ACC112 (cell line): Measurements from ENCODE around the gene PTPRCAP.
"Not testable (repeated sequence)": the region's sequence is repeated elsewhere in the genome, so short reads cannot be mapped to it uniquely, and the experiment has no call there.

Experiments
- H2AFZ ChIP-seq: fragments of 200-600 bp; sonication (generic); one replicate; pipeline ENCODE4 v1.6.0; 2017; ENCODE audit warnings: antibody characterized with exemption, low read length; ENCODE audit not compliant: unreplicated experiment
- H3K27ac ChIP-seq: fragments of 200-600 bp; sonication (generic); 2 replicates; pipeline ENCODE4 v1.5.1; 2014; ENCODE audit warnings: low read depth, mild to moderate bottlenecking, antibody characterized with exemption, low read length, moderate library complexity
- H3K27me3 ChIP-seq: fragments of 200-600 bp; sonication (generic); 2 replicates; pipeline ENCODE4 v1.6.1; 2014; ENCODE audit warnings: mild to moderate bottlenecking, antibody characterized with exemption, low read length, moderate library complexity, mixed read lengths; ENCODE audit not compliant: insufficient read depth
- H3K36me3 ChIP-seq: fragments of 200-600 bp; sonication (generic); 2 replicates; pipeline ENCODE4 v1.6.1; 2016; ENCODE audit warnings: mild to moderate bottlenecking, antibody characterized with exemption, low read length, moderate library complexity, mixed read lengths; ENCODE audit not compliant: insufficient read depth
- H3K4me1 ChIP-seq: fragments of 200-600 bp; sonication (generic); one replicate; pipeline ENCODE4 v1.6.1; 2016; ENCODE audit warnings: low read length, mixed read lengths; ENCODE audit not compliant: insufficient read depth, unreplicated experiment, control insufficient read depth
- H3K4me3 ChIP-seq: fragments of 200-600 bp; sonication (generic); 2 replicates; pipeline ENCODE4 v1.5.1; 2014; ENCODE audit warnings: mild to moderate bottlenecking, low read depth, low read length
- H3K79me2 ChIP-seq: fragments of 200-600 bp; sonication (generic); one replicate; pipeline ENCODE4 v1.6.0; 2016; ENCODE audit warnings: low read length; ENCODE audit not compliant: control insufficient read depth, unreplicated experiment, insufficient read depth

PTPRCAP gene

GRCh38 chr11:67437082-67437808 is at the start of gene PTPRCAP:
Gene PTPRCAP, minus strand, starts transcription at chr11:67437682. Its CDS starts 63 bp downstream, at chr11:67437619.
- H3K4me1 ChIP-seq, result peaks cover 1% of the 10 kb centered on the region
- no peak within 1 kb of the TSS for H3K27ac ChIP-seq
- no peaks in the 10 kb centered on the region for H3K36me3 ChIP-seq
- H3K27me3 ChIP-seq, result no peaks in the 10 kb centered on the region
- no peaks in the 10 kb centered on the region for H3K79me2 ChIP-seq
- no peak within 1 kb of the TSS for H2AFZ ChIP-seq
- no peak within 1 kb of the TSS for H3K4me3 ChIP-seq

- Histone ChIP-seq H2AFZ (no peak overlapping the region), H3K79me2 (peaks cover 14% of the 10 kb centered on the region), H3K4me3 (no peak overlapping the region), H3K27me3 (no peaks in the 10 kb centered on the region), H3K27ac (no peak overlapping the region), H3K4me1 (peaks cover 6% of the 10 kb centered on the region), H3K36me3 (no peaks in the 10 kb centered on the region)
Observed at GRCh38 chr11:67486481-67487195, 49.2 kb upstream of the PTPRCAP start.

GRCh38 chr11:67485873-67486361 is 48.4 kb upstream of the PTPRCAP start:
- H3K27me3 ChIP-seq, H3K4me1 ChIP-seq, H3K36me3 ChIP-seq, H2AFZ ChIP-seq, H3K27ac ChIP-seq, H3K4me3 ChIP-seq: not testable (repeated sequence)
- peaks cover 14% of the 10 kb centered on the region for H3K79me2 ChIP-seq

GRCh38 chr11:67484847-67485311 is 47.4 kb upstream of the PTPRCAP start:
- Histone ChIP-seq H3K4me3 (no peak overlapping the region), H3K27ac (no peak overlapping the region), H3K27me3 (no peaks in the 10 kb centered on the region), H3K79me2 (peaks cover 14% of the 10 kb centered on the region), H2AFZ (no peak overlapping the region), H3K4me1 (peaks cover 6% of the 10 kb centered on the region), H3K36me3 (no peaks in the 10 kb centered on the region)

GRCh38 chr11:67483831-67484665 is 46.6 kb upstream of the PTPRCAP start:
- Histone ChIP-seq H3K4me1 (peaks cover 6% of the 10 kb centered on the region), H3K4me3 (peak overlapping the region; percentile 81), H2AFZ (no peak overlapping the region), H3K36me3 (no peaks in the 10 kb centered on the region), H3K79me2 (peaks cover 14% of the 10 kb centered on the region), H3K27ac (no peak overlapping the region), H3K27me3 (no peaks in the 10 kb centered on the region)

- H3K79me2 ChIP-seq, result peaks cover 14% of the 10 kb centered on the region
- H3K27ac ChIP-seq, result peak within 1 kb of the TSS; percentile 73
Observed at GRCh38 chr11:67482827-67483798, 45.6 kb upstream of the PTPRCAP start, which contains the start of gene AIP. Gene AIP, plus strand, starts transcription at chr11:67483026. Its CDS starts 133 bp downstream, at chr11:67483159.

GRCh38 chr11:67482275-67482826 is 44.9 kb upstream of the PTPRCAP start:
- peak overlapping the region; percentile 81 for H3K4me3 ChIP-seq
- peak overlapping the region; percentile 88 for H2AFZ ChIP-seq
- H3K4me1 ChIP-seq, result peaks cover 6% of the 10 kb centered on the region
- no peaks in the 10 kb centered on the region for H3K27me3 ChIP-seq
- no peaks in the 10 kb centered on the region for H3K36me3 ChIP-seq
- peaks cover 14% of the 10 kb centered on the region for H3K79me2 ChIP-seq
- peak overlapping the region; percentile 73 for H3K27ac ChIP-seq

More at GRCh38 chr11:67482827-67483798, 45.6 kb upstream of the PTPRCAP start, which contains the start of gene AIP:
- no peaks in the 10 kb centered on the region for H3K36me3 ChIP-seq
- H3K27me3 ChIP-seq, result no peaks in the 10 kb centered on the region
- H2AFZ ChIP-seq, result peak within 1 kb of the TSS; percentile 88
- H3K4me3 ChIP-seq, result peak within 1 kb of the TSS; percentile 81
- peaks cover 6% of the 10 kb centered on the region for H3K4me1 ChIP-seq

- not testable (repeated sequence) for H3K4me1 ChIP-seq, H3K27me3 ChIP-seq, H3K36me3 ChIP-seq, H3K4me3 ChIP-seq, H3K79me2 ChIP-seq, H2AFZ ChIP-seq, H3K27ac ChIP-seq
Observed at GRCh38 chr11:67477344-67478050, 40.0 kb upstream of the PTPRCAP start.

GRCh38 chr11:67476692-67477091 is 39.2 kb upstream of the PTPRCAP start:
- H3K79me2 ChIP-seq, H3K27ac ChIP-seq, H3K4me3 ChIP-seq, H2AFZ ChIP-seq, H3K36me3 ChIP-seq, H3K4me1 ChIP-seq, H3K27me3 ChIP-seq: not testable (repeated sequence)
